Glomerular visceral epithelial cell (primary cell): Measurements from ENCODE around the gene KLF17.
"Not testable (repeated sequence)": the region's sequence is repeated elsewhere in the genome, so short reads cannot be mapped to it uniquely, and the experiment has no call there.

Experiments
- DNase-seq: peaks from one replicate; pipeline ENCODE4 v3.0.0-alpha.2; 2016; ENCODE audit errors: extremely low spot score

Gene KLF17

DNA sequence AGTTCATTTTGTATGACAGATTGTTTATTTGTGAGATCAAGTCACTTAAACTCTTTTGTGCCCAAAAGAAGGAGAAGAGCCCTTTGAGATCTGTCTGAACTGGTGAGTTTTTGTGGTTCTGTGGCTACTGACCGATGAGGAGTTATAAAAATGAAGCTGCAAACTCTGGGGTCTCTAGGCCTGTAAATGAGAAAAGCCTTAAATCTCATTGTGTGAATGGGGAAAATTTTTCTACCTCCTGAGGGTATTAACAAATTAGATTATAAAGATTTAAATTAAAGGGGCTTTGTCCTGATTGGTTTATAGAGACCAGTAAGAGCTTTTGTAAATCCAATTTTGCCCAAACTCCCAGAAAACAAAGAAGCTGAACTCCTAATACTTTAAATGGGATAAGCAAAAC is 9.7 kb upstream of the KLF17 start:
- DNase-seq: no peak

DNA sequence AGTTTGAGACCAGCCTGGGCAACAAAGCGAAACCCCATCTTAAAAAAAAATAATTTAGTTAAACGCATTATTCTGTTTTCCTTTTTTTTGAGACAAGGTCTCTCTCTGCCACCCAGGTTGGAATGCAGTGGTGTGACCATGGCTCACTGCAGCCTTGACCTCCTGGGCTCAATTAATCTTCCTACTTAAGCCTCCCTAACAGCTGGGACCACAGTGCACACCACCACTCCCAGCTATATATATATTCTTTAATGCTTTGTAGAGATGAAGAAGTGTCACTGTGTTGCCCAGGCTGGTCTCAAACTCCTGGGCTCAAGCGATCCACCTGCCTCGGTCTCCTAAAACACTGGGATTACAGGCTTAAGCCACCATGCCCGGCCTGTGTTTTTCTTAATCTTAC is 7.7 kb upstream of the KLF17 start:
- DNase-seq: no peak

DNA sequence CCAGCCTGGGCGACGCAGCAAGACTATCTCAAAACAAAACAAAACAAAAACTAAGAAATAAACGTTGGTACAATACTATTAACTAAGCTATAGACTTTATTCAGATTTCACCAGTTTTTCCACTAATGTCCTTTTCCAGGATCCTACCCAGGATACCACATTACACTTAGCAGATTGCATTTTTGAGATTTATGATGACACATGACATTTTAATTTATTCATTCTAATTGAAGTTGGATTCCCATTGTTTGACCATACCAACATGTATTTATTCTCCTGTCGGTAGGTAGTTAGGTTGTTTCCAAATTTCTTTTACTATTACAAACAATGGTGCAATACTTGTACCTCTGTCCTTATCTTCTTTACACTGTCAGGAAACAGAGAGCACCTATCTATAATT is 6.8 kb upstream of the KLF17 start:
- DNase-seq: no peak

DNA sequence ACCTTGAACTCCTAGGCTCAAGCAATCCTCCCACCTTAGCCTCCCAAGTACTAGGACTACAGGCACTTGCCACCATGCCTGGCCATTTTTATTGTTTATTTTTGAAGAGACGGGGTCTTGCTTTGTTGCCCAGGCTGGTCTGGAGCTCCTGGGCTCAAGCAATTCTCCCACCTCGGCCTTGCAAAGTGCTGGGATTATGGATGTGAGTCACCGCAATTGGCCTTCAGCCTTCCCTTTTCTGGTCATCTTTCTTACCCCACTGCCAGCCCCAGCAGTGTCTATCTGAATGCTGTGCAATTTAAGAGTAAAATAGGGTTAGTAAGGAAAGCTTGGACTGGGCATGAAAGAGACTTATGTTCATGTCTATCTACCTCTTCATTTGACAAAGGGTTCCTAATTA is 6.1 kb upstream of the KLF17 start:
- DNase-seq: no peak

DNA sequence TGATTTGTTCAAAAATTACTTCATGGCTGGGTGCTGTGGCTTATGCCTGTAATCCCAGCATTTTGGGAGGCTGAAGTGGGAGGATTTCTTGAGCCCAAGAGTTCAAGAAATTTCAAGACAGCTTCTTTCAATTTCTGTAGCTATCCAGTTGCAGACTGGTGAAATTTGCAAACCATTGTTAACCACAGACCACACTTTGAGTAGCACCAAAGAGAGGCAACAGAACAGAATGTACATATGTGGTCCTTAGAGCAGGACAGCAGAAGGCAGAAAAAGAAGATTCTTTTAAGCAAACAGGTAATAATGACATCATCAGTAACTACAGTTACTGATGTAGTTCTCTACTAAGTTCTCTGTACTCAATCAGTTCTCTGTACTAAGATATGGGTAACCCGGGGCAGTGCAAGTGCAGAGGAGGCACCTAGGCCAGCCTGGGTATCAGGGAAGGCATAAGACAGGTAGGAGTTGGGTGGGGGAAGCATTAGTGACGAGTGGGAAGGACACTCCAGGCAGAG is 5.5 kb upstream of the KLF17 start:
- DNase-seq: no peak

DNA sequence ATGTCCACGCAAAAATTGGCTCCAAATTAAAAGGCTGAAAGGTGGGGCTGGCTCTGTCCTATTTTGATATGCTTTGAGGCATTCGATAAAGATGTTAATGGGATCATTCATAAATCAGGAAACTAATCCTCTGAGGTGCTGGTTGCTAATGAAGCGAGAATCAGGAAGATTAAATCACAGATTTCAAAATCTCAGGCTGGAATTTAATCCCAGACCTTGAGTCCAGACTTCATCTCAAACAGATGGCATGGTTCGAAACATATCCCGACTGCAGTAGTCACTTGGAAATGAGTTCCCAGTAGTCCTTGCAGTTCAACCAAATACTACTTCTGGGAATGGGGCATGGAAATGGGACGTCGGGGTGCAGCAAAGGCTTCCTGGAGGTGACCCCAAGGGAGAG is 4.5 kb upstream of the KLF17 start:
- DNase-seq: no peak

DNA sequence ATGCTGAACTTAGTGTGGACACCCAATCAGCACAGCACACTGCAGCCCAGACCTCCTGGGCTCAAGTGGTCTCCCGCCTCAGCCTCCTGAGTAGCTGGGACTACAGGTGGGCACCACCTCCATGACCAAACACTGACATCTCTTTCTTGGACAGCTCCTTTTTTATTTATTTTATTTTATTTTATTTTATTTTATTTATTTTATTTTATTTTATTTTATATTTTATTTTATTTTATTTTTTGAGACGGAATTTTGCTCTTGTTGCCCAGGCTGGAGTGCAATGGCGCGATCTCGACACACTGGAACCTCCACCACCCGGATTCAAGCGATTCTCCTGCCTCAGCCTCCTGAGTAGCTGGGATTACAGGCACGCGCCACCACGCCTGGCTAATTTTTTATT is 1.3 kb upstream of the KLF17 start:
- DNase-seq: not testable (repeated sequence)

DNA sequence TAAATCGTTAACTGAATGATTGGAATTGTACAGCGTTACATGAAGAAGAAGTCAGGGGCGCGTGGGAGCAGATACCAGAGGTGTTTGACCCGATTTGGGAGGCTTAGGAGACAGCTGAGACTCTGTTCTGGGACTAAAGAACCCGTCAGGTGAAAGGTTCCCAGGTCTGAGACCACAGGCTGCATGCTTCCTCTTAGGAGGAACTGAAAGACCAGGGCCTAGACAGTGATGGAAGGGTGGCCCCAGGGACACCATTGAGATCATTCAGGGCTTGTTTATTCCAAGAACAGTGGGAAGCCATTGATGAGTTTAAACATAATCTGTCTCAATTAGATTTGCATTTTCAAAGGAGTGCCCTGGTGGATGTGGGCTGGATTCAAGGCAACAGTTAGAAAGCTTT is 904 bp downstream of the KLF17 start:
- DNase-seq: no peak

DNA sequence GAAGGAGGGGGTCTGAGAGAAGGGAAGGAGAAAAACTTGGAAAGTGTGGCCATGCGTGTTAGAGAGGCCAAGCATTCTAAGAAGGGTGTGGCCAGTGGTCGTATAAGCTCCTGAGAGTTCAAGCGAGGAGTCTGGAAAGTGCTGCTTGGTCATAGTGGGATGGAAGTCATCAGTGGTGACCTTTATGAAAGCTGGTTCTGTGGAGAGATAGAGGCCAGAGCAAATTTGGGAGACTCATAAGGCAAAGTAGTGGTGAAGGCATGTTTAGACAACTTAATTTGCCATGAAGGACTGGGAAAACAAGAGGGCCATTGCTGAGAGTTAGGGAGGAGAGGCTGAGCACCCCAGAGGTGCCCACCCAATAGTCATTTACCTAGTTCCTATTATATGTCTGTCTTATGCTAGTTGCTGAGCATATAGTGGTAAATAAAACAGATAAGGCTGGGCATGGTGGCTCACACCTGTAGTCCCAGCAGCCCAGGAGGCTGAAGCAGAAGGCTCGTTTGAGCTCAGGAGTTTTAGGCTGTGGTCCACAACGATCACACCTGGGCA is 1.9 kb downstream of the KLF17 start:
- DNase-seq: no peak

DNA sequence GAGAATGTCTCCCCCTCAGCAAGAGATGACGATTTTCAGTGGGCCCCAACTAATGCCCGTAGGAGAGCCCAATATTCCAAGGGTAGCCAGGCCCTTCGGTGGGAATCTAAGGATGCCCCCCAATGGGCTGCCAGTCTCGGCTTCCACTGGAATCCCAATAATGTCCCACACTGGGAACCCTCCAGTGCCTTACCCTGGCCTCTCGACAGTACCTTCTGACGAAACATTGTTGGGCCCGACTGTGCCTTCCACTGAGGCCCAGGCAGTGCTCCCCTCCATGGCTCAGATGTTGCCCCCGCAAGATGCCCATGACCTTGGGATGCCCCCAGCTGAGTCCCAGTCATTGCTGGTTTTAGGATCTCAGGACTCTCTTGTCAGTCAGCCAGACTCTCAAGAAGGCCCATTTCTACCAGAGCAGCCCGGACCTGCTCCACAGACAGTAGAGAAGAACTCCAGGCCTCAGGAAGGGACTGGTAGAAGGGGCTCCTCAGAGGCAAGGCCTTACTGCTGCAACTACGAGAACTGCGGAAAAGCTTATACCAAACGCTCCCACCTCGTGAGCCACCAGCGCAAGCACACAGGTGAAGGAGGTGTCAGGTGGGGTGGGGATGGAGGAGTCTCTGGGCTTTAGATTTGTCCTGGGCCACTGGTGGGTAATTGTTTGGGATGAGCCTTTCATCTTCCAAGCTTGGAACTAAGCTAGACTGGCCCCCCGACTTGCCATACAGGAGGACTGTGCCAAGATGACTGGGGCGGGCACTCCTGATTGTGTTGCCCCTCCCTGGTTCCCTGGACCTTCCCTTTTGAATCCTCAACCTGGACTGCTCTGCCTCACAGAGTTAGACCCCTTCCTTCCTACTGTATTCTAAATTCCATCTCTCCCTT is 11.2 kb downstream of the KLF17 start:
- no peak for DNase-seq

DNA sequence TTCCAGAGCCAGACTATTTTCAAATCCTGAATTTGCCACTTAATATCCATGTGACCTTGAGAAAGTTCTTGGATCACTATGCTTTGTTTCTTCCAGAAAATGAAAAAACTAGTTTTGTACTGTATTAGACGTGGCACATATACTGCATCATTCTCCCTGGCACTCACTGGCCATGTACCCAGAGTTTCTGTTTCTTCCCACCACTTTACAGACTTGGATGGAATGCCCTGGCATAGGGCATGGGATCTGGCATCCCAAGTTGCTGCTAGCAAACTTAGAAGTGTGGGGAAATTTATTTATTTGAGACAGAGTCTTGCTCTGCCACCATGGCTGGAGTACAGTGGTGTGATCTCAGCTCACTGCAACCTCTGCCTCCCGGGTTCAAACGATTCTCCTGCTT is 12.8 kb downstream of the KLF17 start:
- no peak for DNase-seq

DNA sequence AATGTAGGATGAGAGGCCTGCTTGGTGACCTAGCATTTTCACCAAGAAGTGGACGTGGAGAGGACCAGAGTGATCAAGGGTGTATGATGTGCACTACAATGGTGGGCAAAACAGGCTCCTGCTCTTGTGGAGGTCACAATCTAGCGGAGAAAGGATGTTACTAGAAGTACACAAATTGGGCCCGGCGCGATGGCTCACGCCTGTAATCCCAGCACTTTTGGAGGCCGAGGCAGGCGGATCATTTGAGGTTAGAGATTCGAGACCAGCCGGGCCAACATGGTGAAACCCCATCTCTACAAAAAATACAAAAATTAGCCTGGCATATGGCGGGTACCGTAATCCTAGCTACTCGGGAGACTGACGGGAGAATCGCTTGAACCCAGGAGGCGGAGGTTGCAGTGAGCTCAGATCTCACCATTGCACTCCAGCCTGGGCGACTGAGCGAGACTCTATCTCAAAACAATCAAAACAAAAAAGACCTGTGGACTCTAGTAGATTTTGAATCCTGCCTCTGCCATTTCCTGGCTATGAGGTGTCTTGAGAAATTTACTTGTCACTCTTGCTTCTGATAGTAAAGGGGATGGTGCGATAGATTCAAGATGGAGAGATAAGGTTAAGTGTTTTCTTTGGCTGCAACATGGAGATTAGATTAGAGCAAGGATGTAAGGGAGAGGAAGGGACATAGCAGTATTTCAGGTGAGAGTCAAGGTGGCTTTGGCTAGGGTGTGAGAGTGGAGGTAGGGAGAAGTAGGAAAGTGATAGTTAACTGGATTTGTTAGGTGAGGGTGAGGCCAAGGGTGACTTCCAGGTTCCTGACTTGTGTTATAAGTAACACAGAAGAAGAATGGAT is 15.7 kb downstream of the KLF17 start:
- no peak for DNase-seq

DNA sequence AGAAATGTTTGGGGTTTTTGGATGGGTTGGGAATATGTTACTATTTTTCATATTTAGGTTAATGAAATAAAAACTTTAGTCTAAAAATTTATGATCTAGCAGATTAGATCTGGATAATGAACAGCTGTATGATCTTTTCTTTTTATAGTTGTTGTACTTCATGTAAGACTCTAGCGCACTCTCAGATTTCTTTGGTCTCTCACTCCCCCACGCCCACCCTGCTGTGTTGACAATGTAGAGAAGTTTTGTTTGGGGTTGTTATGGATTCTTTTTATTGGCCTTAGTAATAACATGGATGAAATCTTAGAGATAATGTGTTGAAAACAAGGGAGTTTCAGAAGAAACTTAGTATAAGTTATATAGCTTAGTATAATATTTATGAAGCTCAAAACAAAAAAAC is 17.3 kb downstream of the KLF17 start:
- no peak for DNase-seq

DNA sequence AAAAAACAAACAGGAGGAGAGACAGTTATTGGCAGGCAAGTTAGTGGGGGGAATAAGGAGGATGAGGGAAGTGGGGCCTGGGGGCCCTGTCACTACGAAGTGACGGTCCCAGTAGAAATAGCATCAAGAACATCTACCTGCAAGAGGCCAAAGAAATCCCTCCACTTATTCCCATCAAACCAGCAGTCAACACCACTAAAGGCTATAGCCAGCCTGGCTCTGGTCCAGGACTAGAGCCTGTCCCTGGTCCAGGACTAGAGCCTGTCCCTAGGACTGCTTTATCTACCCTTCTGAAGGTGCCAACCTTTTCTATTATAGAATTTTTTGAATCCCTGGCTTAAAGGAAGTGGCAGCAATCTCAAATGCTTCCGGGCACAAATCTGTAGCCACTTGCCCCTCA is 19.6 kb downstream of the KLF17 start:
- DNase-seq: no peak

DNA sequence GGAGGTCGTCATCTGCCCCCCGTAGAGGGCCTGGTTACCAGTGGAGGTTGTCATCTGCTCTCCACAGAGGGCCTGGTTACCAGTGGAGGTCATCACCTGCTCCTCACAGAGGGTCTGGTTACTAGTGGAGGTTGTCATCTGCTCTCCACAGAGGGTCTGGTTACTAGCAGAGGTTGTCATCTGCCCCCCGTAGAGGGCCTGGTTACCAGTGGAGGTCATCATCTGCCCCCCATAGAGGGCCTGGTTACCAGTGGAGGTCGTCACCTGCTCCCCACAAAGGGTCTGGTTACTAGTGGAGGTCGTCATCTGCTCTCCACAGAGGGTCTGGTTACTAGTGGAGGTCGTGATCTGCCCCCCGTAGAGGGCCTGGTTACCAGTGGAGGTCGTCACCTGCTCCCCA is 20.9 kb downstream of the KLF17 start:
- DNase-seq: not testable (repeated sequence)

DNA sequence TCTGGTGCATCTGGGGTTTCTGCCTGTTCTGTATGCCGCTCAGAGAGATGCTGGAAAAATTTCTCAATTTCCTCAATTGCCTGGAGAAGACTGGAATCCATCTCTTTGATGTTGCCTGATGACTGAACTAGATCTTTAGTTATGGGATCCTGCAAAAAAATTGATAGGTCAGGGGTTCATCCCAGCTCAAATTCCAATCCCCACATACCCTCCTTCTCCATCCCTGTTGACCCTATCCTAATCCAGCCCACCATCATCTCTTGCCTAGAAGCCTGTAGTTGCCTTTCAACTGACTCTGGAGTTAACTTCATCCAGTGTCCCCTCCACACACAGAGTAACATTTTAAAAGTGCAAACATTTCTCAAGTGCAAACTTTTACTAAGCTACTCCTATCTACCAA is 22.9 kb downstream of the KLF17 start, which contains the start of gene KLF18:
Gene KLF18 (minus strand): TSS at position 101 of the 400 bp plus-strand sequence. CDS start 0 bp downstream, at position 101.
- DNase-seq: no peak

DNA sequence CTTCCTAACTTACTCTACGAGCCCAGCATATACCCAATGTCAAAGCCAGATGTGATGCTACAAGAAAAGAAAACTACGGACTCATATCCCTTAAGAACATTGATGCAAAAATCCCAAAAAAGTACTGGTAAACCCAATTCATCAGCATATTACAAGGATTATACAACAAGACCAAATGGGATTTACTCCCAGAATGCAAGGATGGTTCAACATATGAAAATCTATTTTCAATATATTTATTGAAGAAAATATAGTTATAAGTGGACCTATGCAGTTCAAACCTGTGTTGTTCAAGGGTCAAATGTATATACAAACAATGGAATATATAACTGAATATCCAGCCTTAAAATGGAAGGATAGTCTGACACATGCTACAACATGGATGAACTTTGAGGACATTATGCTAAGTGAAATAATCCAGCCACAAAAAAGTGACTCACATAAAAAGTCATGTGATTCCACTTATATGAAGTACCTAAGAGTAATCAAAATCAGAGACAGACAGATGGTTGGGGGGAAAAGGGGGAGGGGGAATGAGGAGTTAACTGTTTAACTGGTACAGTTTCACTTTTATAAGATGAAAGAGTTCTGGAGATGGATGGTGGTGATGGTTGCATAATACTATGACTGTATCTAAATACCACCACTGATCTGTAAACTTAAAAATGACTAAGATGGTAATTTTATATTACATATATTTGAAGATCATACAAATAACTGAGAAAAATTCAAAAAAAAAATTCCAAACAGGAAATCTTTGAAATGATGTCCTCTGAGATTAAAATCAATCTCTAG is 26.5 kb downstream of the KLF17 start:
- DNase-seq: no peak

DNA sequence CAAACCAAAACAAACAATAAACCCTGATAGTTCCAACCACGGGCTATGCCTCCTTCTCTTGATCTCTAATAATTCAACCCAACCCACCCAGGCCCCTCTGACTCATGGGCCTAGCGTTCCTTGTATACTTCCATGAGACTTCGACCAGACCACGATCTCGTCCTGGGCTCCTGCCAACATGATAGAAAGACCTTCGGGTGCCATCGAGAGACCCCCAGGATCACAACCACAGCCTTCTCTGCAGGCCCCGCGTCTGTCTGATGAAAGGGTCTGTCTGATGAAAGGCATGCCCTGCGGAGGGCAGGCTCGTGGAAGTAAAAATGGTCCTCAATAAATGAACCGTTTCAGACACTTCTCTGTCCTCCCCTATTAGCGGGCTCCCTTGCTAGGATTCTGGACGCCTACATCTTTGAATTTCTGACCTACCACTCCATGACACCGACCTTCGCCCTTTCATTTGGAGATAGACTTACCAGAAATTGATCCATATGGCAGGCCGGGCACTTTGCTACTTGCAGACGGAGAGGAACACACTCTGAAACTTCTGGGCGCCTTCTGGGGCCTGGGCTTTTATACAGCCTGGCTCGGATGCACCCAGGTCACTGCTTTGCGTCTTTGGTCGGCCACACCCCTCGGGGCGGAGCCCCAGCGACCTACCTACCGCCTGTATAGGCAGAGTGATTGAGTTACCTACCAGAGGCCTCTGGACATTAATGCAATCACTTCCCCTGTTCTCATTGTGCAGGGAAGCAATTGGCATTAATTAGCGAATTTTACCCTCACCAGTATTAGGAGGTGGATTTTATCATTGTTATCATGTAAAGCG is 28.1 kb downstream of the KLF17 start:
- DNase-seq: no peak

DNA sequence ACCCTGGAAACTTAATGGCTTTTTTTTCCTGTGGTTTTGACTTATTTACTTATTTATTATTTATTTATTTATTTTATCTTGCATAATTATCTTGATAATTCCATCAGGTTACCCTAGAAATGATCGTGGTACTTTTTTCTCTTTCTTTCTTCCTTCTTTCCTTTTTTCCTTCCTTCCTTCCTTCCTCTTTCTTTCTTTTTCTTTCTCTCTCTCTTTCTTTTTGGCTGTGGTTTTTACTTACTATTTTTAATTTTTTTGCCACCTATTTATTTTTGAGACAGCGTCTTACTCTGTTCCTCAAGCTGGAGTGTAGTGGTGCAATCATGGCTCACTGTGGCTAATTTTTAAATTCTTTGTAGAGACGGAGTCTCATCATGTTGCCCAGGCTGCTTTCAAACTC is 29.0 kb downstream of the KLF17 start:
- DNase-seq: no peak

DNA sequence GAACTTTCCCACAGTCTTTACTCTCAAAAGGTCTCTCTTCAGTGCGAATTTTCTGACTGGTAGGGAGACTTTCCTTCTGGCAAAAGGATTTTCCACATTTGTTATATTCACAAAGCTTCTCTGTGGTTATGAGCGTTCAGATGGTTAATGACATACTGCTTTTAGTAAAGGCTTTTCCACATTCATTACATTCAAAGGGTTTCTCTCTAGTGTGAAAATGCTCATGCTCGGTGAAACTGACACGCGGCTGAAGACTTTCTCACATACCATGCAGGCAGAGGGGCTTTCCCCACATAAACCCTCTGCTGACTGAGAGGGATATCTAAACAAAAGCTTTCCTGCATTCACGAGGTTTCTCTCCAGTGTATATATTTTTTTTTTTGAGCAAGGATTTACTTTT is 32.7 kb downstream of the KLF17 start:
- DNase-seq: no peak

DNA sequence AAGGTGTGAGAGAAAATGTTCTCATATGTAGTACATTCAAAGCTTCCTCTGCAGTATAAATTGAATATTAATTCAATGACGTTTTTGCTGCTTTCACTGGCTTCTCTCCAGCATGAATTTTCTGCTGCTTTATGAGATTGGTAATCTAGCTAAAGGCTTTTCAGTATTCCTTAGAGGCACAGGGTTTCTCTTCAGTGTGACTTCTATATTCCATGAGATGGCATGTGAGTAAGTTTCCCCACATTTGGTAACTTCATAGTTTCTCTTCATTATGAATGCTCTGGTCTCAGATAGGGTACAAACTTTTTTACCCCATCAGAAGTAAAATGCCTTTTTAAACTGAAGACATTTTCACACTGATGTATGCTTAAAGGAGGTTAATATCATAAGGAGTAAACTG is 33.2 kb downstream of the KLF17 start:
- no peak for DNase-seq
